HG03520 (cell line): ENCODE results near the gene QRICH1.
"Not testable (repeated sequence)": the region's sequence is repeated elsewhere in the genome, so short reads cannot be mapped to it uniquely, and the experiment has no call there.

ENCODE experiments used
- ATAC-seq: cut with Tn5 transposase; IDR thresholded peaks from one replicate; pipeline ENCODE4 v1.9.1; 2021; ENCODE audit warnings: mild to moderate bottlenecking, moderate library complexity; ENCODE audit not compliant: unreplicated experiment

QRICH1 gene

DNA sequence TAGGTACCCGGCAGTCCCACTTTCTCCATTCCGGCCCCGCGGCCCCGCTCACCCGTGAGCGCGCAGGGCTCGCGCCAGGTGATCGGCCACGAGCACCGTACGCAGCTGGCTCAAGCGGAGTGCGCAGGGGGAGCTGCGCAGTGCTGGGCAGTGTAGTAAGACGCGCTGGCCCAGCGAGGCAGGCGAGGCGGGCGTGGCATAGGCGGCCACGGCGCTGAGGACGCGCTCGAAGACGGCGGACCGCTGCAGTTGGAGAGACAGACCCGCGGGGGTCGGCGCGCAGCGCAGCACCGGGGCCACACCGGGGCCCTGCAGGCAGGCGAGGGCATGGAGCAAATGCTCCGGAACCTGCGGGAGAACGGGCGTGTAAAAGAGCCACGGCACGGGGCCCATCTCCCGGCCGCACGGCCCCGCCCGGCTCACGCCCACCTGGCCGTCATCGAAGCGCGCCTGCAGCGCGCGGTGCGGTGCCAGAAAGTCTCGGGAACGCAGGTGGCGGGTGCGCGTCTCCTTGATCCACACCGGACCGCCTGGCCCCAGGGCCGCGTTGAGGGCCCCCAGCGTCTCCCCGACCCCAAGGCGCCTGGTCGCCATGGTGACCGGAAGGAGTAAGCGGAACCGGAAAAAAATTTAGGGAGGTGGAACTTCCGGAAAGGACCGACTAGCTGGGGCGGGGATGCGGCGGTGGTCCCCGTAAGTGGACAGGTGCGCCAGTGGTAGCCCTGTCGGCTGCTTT, 75.7 kb downstream of the QRICH1 start, which contains the start of gene DALRD3:
DALRD3 (minus strand) TSS at position 610 of the 736 bp plus-strand sequence; CDS start at position 594, 16 bp downstream.
- ATAC-seq: no peak

DNA sequence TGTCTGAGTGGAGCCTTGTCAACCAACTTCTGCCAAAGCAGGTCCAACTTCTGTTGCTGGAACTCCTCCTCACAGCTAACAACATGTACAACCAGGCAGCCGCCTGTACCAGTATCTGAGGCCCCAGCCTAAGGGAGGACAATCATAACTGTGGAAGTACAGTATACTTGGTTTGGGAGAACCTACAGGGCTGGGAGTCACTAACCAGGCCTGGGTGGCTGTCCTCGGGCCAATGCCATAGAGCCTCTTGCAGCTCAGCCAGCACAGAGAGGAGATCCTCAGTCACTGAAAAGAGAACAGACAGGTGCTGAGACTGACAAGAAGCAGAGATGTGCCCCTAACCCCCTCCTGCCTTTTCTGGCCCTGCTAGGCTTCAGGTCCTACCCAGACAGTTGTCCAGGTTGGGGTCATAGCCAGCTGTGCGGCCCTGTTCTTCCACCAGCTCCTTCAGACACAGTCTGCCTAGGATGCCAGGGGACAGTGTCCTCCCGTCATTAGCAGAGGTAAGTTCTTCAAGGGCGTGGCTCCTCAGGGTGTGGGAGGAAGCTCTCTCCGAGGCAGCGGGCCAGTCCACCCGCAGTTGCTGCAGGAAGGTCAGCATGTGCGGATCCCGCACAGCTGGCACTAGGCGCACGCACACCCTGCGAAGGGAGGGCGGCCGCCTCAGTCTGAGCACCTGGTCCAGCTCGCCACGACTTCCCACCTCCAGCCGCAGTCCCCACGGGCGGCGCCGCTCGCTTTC, 76.5 kb downstream of the QRICH1 start:
- ATAC-seq: no peak

DNA sequence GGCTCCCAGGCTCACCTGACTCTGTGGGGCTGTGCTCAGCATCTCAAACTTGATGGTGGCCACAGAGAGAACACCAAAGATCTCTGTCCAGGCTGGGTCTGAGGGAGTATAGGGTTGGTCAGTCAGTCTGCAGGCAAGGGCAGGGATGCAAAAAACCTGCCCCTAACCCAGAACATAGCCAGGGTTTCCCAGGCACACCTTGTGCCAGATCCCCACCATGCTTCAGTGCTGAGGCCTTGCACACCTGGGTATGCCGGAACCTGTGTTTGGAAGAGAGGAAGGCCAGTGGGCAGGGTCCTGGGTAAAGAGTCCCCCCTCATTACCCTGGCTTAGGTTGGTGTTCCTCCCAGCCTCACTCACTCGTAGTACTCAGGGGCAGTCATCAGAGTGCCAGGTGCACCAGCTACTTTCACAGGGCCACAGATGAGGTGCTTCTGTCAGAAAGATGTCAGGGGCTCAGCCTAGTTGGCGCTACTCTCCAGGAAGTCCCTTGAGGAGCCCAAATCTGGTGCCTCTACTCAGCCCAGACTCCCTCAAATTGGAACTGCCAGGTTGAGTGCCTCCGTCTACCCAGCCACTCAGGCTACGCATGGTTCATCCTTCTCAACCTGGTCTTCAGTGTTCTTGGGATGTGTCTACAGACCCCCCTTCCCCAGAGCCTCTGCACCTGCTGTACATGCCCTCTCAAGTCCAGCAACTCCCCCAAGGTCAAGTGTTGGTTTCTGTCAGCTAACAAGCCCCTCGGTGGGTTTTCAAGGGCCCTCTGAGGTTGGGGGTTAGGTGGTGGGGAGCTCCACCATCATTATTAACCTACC, 77.2 kb downstream of the QRICH1 start:
- ATAC-seq: no peak

DNA sequence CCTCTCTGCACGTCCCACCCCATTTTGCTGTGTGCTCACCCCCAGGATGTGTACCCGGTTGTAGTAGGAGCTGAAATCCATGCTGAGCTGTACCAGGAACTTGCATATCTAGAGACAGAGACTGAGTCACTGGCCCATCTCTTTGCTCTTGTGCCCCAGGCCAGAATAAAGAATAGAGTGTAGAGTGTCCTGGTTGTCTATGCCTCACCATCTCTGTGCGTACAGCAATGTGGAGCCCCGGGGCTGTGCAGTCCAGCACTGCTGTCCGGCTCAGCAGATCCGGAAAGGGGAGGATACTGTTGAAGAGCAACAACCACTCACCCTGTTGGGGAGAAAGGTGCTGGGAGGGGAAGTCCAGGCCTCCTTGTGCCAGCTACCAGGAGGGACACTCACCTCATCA, 78.1 kb downstream of the QRICH1 start:
- ATAC-seq: no peak

DNA sequence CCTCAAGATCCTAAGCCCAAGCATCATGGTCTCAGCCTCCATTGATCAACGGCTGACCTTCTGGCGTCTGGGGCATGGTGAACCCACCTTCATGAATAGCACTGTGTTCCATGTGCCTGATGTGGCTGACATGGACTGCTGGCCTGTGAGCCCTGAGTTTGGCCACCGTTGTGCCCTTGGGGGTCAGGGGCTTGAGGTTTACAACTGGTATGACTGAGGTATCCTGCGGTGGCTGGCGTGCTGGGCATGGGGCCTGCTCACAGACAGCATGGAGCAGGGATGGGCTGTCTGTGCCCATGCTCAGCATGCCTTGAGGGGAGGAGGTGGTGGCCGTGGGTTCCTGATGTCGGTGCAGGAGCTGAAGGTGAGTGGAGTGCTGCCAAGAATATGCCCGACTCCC, 78.8 kb downstream of the QRICH1 start:
- ATAC-seq: no peak

DNA sequence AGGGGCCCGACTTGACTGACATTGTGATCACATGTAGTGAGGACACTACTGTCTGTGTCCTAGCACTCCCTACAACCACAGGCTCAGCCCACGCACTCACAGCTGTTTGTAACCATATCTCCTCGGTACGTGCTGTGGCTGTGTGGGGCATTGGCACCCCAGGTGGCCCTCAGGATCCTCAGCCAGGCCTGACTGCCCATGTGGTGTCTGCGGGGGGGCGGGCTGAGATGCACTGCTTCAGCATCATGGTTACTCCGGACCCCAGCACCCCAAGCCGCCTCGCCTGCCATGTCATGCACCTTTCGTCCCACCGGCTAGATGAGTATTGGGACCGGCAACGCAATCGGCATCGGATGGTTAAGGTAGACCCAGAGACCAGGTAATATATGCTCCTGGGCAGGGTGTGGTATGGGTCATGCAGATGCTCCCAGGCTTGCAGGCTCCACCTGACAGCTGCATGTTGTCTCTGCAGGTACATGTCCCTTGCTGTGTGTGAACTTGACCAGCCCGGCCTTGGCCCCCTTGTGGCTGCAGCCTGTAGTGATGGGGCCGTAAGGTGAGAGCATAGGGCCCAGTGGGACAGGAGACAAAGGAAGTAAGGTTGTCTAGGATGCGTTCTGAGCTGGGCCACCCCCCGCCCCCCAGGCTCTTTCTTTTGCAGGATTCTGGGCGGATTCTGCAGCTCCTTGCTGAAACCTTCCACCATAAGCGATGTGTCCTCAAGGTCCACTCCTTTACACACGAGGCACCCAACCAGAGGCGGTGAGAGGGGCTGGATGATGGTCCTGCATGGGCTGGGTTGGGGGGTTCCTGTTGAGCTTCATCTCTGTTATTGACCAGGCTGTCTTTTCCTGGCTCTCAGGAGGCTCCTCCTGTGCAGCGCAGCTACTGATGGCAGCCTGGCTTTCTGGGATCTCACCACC, 79.9 kb downstream of the QRICH1 start:
- no peak for ATAC-seq

DNA sequence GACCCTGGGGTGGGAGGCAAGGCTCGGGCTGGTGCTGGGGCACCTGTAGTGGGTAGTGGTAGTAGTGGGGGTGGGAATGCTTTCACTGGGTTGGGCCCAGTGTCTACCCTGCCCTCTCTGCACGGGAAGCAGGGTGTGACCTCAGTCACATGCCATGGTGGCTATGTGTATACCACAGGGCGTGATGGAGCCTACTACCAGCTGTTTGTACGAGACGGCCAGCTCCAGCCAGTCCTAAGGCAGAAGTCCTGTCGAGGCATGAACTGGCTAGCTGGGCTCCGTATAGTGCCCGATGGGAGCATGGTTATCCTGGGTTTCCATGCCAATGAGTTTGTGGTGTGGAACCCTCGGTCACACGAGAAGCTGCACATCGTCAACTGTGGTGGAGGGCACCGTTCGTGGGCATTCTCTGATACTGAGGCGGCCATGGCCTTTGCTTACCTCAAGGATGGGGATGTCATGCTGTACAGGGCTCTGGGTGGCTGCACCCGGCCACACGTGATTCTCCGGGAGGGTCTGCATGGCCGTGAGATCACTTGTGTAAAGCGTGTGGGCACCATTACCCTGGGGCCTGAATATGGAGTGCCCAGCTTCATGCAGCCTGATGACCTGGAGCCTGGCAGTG, 80.6 kb downstream of the QRICH1 start:
- no peak for ATAC-seq

DNA sequence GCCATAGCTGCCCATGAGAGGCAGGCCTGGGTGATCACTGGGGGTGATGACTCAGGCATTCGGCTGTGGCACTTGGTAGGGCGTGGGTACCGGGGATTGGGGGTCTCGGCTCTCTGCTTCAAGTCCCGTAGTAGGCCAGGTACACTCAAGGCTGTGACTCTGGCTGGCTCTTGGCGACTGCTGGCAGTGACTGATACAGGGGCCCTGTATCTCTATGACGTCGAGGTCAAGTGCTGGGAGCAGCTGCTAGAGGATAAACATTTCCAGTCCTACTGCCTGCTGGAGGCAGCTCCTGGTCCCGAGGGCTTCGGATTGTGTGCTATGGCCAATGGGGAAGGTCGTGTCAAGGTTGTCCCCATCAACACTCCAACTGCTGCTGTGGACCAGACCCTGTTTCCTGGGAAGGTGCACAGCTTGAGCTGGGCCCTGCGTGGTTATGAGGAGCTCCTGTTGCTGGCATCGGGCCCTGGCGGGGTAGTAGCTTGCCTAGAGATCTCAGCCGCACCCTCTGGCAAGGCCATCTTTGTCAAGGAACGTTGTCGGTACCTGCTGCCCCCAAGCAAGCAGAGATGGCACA, 81.3 kb downstream of the QRICH1 start:
- no peak for ATAC-seq

DNA sequence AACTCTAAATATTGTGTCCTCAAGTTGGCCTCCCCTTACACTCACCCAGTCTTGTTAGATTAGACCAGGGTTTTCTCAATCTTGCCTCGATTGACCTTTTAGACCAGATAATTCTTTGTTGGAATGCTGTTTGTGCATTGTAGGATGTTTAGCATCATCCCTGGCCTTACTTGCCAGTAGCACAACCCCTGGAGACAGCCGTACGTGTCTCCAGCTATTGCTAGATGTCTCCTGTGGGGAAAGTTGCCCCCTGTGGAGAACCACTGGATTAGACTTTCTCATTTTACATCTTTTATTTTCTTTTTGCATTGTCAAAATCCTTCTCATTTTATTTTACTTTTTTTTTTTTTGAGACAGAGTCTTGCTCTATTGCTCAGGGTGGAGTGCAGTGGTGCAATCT, 84.5 kb downstream of the QRICH1 start:
- no peak for ATAC-seq

DNA sequence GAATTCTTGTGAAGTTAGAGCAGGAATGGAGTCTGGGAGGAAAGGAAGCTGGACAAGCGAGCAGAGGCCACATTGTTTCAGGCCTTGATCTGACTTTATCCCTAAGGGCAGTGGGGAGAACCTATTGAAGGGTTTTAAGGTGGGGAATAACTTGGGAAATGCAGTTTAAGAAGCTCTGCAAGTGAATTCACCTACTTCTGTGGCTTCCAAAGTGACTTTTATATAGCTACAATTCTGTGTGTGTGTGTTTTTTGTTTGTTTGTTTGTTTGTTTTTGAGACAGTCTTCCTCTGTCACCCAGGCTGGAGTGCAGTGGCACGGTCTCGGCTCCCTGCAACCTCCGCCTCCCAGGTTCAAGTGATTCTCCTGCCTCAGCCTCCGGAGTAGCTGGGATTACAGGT, 85.2 kb downstream of the QRICH1 start:
- ATAC-seq: not testable (repeated sequence)

DNA sequence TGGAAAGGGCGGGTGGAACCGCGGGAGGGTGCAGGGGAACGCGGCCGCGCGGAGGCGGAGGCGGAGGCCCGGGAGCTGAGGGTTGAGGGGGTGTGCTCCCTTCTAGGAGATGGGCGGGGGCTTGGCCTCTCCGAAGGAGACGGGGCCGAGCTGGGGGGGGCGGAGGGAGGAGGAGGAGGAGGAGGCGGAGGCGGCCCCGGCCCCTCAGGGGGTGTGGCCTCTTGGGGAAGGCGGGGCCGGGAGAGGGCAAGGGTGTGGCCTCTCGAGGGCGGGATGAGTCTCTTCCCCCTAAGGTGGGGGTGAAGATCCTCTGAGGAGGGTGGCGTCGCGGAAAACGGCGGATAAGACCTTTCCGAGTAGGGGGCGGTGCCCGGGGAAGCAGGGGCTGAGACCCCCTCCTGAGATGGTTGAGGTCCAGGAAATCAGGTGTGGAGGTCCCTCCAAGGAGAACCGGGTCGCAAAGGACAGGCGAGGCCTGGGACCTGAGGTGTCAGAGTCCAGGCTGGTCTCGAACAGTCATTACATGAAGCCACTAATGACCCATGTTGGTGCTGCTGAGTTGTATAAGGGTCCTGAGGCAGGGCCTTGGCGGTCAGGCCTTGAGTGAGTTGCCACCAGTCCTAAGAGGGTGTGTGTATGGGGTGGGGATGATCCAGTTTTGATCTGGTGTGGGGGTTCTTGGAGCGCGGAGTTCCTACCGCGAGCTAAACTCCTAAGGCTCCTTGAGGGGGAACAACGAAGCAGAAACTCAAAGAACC, 85.9 kb downstream of the QRICH1 start:
- ATAC-seq: peak; percentile 32

DNA sequence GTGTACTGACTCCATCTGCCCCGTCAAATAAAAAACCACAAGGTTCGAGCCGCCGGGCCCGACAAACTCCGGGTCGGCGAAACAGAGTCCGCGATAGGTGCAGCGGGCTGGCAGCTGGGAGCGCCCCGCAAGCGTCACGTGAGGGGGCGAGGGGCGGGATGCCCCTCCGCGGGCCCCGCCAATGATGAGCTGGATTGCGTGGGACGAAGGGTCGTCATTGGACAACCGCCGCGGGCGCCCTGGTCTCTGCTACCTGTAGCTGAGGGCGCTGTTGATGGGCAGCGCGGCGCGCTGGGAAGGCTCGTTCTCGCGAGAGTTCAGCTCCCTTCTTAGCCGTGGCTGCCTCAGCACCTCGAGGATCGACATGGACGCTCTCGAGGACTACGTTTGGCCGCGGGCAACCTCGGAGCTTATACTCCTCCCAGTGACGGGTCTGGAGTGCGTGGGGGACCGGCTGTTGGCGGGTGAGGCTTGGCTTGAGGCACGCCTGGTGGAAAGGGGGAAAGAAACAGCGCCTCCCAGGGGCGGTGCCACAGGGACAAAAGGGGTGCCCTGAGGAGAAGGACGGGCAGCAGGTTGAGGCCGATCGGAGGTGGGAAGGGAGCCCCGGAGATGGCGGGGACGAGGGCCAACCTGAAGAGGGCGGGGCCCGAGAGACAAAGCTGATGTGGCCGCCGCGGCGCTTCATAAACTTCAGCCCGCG, 86.7 kb downstream of the QRICH1 start, which contains the start of gene WDR6:
WDR6 (plus strand) TSS at position 324 of the 703 bp plus-strand sequence; CDS start at position 365, 41 bp downstream.
- peak; percentile 85 for ATAC-seq

DNA sequence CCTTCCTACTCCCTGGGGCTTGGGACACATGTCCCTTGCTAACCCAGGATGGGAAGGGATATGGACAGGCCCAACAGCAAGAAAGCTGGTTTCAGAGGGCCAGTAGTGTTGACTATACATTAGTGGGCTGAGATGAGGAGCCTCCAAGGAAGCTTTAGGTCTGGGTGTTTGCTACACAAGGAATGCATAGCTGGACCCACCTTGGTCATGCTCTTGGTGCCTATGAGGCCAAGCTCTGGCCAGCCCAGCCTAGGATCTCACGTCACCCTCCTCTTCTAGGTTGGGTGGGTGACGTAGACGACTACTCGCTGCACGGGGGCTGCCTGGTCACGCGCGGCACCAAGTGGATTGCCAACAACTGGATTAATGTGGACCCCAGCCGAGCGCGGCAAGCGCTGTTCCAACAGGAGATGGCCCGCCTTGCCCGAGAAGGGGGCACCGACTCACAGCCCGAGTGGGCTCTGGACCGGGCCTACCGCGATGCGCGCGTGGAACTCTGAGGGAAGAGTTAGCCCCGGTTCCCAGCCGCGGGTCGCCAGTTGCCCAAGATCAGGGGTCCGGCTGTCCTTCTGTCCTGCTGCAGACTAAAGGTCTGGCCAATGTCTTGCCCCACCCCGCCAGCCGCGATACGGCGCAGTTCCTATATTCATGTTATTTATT, 87.3 kb downstream of the QRICH1 start:
- no peak for ATAC-seq

DNA sequence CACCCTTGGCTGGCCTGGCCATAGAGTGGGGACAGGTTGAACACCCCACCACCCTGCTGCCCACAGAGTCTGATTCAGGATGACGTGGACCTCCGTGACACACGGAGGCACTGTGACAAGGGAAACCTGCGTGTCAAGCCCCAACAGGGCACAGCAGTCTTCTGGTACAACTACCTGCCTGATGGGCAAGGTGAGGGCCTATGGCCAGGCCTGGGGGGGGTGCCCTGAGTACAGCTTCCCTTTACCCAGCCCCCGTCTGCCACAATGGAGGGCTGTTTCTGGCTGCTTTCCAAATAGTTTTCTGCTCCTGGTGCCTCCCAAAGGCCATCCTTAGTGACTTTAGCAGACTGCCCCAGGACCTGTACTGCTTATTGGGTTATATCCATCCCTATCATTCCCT, 87.9 kb downstream of the QRICH1 start:
- ATAC-seq: no peak

DNA sequence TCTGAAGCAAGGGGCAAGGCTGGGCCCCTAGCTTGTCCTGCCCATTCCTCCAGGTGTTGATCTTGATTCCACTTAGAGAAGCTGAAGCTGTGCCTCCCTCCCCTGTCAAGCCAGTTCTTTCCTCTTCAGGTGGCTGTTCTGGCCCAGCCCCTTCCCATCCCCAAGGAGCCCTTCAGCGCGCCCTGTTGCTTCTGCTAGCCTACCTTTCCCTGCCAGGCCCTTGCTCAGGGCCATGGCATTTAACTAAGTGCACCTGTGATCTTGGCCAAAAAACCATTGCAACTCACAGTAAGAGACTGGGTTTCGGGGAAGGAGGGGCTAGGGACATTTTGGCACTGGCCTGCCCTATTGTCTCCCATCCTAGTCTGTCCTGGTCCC, 88.6 kb downstream of the QRICH1 start:
- no peak for ATAC-seq

DNA sequence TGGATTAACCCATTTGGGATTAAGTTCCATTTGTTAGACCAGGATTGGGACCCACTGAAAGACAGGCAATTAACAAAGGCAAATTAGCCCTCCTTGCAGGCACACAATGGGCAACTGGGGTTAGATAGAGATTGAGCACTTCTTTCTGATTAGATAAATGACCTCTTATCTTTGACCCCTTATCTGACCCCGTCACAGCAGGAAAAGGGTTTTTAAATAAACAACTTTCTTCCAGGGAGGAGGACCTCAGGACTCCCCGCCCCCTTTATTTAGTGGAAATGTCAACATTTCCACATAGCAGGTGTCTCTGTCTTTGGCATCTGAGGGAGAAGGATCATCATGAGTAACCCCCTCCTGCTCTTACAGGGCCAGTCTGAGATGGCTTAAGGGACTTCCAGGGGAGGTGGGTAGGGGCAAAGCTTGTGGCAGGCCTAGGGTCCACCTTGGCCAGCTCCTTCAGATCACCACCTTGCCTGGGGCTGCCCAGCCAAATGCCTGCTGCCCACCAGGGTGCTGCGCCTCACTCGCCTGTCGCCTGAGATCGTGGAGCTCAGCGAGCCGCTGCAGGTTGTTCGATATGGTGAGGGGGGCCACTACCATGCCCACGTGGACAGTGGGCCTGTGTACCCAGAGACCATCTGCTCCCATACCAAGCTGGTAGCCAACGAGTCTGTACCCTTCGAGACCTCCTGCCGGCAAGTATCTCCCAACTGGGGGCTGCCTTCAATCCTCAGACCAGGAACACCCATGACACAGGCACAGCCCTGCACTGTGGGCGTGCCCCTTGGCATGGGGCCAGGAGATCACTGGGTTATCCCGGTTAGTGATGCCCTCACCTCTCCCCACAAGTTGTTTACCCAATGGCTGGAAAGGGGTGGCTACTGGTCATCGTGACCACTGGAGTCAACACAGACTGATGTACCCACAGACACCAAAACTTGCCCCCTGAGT, 89.2 kb downstream of the QRICH1 start:
- no peak for ATAC-seq

DNA sequence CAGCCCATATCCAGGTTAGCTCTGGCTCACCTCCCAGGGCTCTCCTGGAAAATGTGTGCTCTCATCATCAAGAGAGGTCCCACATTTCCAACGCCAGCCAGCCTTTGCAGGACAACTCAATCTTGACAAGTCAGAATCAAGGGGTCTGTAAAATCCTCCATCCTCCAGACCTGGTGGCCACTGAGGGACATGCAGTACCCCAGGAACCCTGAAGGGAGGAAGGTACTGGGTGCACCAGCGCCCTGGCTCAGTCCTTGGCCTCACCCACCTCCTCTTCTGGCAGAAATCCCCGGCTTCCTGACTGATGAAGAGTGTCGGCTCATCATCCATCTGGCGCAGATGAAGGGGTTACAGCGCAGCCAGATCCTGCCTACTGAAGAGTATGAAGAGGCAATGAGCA, 92.7 kb downstream of the QRICH1 start:
- ATAC-seq: no peak
